Lower leg skin (tissue), 3 donors: ENCODE data around the gene IL1RAPL1.

ENCODE experiments used
- POLR2A ChIP-seq, 2 donors: fragments of 450-650 bp; IDR thresholded peaks; one replicate each; pipeline ENCODE4 v1.6.1; 2016 to 2017; ENCODE audit warnings: antibody characterized with exemption in 2 of 2, mild to moderate bottlenecking in 1 of 2, moderate library complexity in 1 of 2
- TF ChIP-seq, protein P1 (sequence below), 3 donors: fragments of 450-650 bp; IDR thresholded peaks; one replicate each; pipeline ENCODE4 v1.5.1; 2016; ENCODE audit warnings: antibody characterized with exemption in 3 of 3, mild to moderate bottlenecking in 3 of 3, moderate library complexity in 2 of 3

- TF ChIP-seq, protein P1, sequence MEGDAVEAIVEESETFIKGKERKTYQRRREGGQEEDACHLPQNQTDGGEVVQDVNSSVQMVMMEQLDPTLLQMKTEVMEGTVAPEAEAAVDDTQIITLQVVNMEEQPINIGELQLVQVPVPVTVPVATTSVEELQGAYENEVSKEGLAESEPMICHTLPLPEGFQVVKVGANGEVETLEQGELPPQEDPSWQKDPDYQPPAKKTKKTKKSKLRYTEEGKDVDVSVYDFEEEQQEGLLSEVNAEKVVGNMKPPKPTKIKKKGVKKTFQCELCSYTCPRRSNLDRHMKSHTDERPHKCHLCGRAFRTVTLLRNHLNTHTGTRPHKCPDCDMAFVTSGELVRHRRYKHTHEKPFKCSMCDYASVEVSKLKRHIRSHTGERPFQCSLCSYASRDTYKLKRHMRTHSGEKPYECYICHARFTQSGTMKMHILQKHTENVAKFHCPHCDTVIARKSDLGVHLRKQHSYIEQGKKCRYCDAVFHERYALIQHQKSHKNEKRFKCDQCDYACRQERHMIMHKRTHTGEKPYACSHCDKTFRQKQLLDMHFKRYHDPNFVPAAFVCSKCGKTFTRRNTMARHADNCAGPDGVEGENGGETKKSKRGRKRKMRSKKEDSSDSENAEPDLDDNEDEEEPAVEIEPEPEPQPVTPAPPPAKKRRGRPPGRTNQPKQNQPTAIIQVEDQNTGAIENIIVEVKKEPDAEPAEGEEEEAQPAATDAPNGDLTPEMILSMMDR (IDR thresholded peaks at IDR 0.05) = no peak
- TF ChIP-seq POLR2A (IDR thresholded peaks at IDR 0.05) = no peak
Measured at GRCh38 chrX:28988246-28988645, 401.0 kb downstream of the IL1RAPL1 start.
